GM12801 (cell line): Measurements from ENCODE around the gene AMDHD2.

Experiments
- TF ChIP-seq, protein P1 (sequence below): IDR thresholded peaks from one replicate; pipeline ENCODE4 v1.5.1; 2011; ENCODE audit warnings: control low read depth; ENCODE audit not compliant: insufficient read length; ENCODE audit errors: extremely low read depth

AMDHD2 gene

DNA sequence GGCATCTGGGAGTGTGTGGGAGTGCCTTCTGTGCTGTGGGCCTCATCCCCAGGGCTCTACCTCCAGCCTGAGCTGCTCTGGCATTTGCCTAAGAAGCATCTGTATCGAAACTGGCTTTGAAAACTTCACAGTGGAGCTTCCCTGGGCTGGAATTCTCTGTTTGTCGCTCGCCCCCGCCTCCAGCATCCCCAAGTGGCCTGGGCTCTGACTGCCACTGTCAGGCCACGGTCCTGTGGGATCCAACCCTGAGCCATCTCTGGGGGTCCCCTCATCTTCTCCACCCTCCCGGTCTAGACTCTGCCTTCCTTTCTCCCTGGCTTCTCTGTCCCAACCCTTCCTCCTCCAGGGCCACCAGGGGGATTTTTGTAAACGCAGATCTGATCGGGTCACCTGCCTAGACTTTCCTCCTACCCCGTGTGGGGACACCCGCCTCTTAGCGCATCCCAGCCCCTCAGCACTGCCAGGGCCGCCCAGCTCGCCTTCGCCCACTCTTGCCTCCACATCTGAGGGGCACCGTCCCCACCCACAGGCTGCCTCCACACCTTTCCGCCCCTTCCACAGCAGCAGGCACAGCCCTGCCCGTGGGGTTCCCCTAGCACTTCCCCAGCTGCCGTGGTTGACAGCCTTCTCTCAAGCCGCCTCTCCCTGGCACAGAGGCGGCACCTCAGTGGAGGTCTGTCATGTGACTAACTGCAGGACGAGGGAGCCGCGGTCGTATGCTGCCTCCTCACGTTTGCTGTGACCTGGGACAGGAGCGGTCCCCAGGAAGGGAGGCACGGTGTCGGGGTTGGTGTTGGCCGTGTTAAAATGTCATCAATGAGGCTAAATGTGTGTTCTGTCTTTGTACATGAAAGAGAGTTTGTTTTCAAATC, 33.3 kb upstream of the AMDHD2 start:
- TF ChIP-seq, protein P1, sequence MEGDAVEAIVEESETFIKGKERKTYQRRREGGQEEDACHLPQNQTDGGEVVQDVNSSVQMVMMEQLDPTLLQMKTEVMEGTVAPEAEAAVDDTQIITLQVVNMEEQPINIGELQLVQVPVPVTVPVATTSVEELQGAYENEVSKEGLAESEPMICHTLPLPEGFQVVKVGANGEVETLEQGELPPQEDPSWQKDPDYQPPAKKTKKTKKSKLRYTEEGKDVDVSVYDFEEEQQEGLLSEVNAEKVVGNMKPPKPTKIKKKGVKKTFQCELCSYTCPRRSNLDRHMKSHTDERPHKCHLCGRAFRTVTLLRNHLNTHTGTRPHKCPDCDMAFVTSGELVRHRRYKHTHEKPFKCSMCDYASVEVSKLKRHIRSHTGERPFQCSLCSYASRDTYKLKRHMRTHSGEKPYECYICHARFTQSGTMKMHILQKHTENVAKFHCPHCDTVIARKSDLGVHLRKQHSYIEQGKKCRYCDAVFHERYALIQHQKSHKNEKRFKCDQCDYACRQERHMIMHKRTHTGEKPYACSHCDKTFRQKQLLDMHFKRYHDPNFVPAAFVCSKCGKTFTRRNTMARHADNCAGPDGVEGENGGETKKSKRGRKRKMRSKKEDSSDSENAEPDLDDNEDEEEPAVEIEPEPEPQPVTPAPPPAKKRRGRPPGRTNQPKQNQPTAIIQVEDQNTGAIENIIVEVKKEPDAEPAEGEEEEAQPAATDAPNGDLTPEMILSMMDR, result no peak

DNA sequence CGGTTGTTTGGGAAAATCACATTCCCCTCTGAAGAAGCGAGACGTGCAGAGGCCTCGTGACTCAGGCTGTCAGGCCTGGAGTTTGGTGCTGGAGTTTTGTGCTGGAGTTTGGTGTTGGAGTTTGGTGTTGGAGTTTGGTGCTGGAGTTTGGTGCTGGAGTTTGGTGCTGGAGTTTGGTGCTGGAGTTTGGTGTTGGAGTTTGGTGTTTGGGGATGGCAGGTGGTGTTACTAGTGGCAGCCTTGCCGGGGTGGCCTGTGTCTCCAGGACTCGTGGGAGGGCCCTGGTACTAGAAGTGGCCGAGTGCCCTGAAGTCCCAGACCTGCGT, 32.7 kb upstream of the AMDHD2 start:
- TF ChIP-seq, protein P1, result no peak

DNA sequence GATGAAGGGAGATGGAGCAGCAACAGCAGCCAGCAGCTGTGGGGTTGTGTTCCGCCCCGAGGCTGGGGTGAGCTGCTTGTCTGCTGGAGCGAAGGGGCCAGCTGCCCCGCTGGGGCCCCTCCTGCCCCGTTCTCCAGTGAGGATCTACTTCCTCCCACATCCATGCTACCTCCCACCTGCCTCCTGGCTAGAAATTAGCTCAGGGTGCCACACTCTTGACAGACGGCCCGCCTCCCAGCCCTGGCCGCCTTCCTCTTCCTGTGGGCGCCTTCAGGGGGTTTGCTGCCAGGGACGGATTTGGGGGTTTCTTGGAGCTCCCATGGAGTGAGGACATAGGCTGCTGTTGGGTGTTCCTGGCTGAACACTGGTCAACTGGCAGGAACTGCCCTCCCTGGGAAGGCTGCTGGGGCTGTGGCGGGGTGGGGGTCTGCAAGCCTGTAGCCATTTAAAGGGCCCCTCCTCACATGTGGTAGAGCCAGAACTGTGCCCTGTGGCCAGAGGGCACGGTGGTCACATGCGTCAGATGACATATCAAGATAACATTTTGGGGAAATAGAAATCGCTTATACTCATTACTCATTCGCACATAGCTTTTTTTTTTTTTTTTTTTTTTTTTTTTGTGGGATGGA, 32.2 kb upstream of the AMDHD2 start:
- TF ChIP-seq, protein P1, result no peak

DNA sequence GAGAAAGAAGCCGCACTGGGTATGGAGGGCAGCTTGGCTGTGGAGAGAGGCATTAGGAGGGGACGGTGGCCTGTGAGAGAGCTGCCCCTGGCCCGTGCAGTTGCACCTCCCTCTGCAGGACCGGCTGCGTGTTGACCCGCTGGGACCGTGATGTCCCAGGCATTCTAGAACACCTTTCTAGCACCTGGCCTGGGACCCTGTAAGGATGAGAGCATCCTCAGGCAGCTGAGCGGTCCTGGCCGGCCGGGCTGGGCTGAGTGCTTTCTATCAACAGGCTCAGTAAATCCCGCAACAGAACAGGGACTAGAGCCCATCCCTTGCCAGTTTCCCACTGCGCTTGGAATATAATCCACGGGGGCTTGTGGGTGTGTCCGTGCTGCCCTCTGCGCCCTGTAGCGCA, 30.6 kb upstream of the AMDHD2 start:
- TF ChIP-seq, protein P1, result no peak

DNA sequence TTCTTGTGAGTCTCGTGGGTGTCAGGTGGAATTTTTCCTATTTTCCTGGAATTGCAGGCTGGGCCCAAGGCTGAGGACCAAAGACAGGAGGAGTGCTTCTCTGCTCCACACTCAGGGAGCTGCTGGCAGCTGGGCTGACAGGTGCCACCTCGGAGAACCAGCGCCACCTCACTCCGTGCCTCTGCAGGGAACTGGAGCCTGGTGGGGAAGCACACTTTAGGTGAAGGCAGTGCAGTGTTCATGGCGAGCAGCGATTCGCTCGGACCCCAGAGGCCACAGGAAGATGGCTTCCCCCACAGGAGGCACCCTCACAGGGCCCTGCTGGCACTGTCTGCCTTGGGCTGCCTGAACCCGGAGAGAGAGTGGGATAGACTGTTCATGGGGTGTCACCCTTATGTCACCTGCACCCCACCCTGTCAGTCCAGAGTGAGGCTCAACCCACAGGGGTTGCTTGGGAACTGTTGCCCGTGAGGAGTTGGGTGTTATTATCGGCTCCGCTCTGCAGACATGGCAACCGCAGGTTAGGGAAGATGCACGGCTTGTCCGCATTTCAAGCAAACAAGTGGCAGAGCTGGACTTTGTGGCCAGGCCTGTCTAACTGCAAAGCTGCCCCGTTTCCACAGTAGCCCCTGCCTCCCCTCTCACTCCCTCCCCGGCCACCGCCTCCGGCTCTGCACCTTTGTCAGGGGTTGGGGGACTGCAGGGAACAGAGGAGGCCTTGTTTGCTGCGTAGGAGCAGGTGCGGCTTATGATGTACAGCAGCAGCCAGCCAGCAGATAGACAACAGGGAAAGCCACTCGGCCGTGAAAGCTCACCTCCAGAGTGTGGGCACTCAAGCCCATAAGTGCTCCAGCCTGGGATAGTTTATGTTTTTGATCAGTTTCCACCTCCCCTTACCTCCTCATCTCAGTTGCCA, 29.7 kb upstream of the AMDHD2 start:
- TF ChIP-seq, protein P1, result no peak

DNA sequence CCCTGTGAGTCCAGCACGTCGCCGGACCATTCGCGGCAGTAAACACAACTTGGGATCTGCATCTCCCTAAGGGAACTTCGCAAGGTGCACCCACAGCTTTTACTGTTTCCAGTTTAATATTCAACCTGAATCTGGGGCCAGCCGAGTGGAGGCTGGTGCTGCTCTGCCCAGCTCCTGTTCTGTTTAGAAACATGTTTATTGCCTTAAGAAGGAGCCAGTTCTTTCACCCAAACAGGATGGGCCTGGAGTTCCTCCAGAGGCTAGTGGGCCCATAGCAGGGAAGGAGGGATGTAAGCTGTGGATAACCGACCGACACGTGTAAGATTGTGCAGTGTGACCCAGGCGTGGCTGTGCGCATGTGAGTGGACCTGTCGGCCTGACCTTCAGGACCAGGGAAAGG, 27.9 kb upstream of the AMDHD2 start:
- TF ChIP-seq, protein P1, result no peak

DNA sequence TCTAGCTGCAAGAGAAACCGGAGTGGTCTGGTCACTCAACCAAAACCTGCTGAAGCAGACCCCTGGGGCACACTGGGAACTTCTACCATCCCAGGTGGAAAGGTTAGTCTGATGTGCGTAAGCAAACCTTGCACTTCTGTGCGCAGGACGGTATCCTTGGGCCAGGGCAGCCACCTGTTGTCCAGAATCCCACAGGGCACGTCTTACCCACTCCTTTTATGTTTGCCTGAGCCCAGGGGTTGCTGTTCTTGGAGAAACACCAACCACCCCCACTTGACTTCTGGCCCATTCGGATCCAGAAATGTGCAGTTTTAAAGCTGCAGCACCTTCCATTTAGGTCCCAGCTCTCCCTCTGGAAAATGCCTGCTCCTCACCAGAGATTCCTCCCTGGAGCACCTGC, 26.6 kb upstream of the AMDHD2 start:
- TF ChIP-seq, protein P1, result no peak
